B cell (primary cell): Measurements from ENCODE around the gene PARD3.

Experiments used
- EZH2 ChIP-seq: IDR thresholded peaks from 2 replicates; pipeline ENCODE4 v1.6.1; 2012; ENCODE audit warnings: borderline replicate concordance, low read depth, mild to moderate bottlenecking, moderate library complexity, low read length; ENCODE audit not compliant: insufficient read depth, poor library complexity, severe bottlenecking
- TF ChIP-seq, protein P1 (sequence below): fragments of 200-600 bp; IDR thresholded peaks from one replicate; pipeline ENCODE4 v1.8.0; 2022; ENCODE audit warnings: antibody characterized with exemption, mild to moderate bottlenecking

- TF ChIP-seq, protein P1, sequence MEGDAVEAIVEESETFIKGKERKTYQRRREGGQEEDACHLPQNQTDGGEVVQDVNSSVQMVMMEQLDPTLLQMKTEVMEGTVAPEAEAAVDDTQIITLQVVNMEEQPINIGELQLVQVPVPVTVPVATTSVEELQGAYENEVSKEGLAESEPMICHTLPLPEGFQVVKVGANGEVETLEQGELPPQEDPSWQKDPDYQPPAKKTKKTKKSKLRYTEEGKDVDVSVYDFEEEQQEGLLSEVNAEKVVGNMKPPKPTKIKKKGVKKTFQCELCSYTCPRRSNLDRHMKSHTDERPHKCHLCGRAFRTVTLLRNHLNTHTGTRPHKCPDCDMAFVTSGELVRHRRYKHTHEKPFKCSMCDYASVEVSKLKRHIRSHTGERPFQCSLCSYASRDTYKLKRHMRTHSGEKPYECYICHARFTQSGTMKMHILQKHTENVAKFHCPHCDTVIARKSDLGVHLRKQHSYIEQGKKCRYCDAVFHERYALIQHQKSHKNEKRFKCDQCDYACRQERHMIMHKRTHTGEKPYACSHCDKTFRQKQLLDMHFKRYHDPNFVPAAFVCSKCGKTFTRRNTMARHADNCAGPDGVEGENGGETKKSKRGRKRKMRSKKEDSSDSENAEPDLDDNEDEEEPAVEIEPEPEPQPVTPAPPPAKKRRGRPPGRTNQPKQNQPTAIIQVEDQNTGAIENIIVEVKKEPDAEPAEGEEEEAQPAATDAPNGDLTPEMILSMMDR = no peak
- TF ChIP-seq EZH2 = no peak
Measured at GRCh38 chr10:34178196-34178595, 636.9 kb downstream of the PARD3 start.
